ENCODE data around the gene GALNT14.

GALNT14 gene

GRCh38 chr2:30984148-30984547 lies 154.1 kb downstream of the GALNT14 start:
- Histone ChIP-seq H3K4me1 (ENCODE audit: insufficient read depth, poor library complexity, severe bottlenecking) (peaks cover 7% of the 10 kb centered on the region), H3K36me3 (ENCODE audit: low read depth) (no peaks in the 10 kb centered on the region), H3K4me3 (ENCODE audit: severe bottlenecking) (no peak overlapping the region), H3K27ac (ENCODE audit: poor library complexity, severe bottlenecking) (no peak overlapping the region), H3K9me3 (ENCODE audit: severe bottlenecking) (no peaks in the 10 kb centered on the region), H3K27me3 (ENCODE audit: insufficient read depth, poor library complexity, severe bottlenecking) (no peaks in the 10 kb centered on the region)
- DNase-seq (ENCODE audit: low spot score) (no peak), ATAC-seq (ENCODE audit: low read depth) (no peak)
- TF ChIP-seq, protein P1, sequence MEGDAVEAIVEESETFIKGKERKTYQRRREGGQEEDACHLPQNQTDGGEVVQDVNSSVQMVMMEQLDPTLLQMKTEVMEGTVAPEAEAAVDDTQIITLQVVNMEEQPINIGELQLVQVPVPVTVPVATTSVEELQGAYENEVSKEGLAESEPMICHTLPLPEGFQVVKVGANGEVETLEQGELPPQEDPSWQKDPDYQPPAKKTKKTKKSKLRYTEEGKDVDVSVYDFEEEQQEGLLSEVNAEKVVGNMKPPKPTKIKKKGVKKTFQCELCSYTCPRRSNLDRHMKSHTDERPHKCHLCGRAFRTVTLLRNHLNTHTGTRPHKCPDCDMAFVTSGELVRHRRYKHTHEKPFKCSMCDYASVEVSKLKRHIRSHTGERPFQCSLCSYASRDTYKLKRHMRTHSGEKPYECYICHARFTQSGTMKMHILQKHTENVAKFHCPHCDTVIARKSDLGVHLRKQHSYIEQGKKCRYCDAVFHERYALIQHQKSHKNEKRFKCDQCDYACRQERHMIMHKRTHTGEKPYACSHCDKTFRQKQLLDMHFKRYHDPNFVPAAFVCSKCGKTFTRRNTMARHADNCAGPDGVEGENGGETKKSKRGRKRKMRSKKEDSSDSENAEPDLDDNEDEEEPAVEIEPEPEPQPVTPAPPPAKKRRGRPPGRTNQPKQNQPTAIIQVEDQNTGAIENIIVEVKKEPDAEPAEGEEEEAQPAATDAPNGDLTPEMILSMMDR (IDR thresholded peaks at IDR 0.05; ENCODE audit: poor library complexity, severe bottlenecking), result no peak

GRCh38 chr2:30981510-30981909 lies 156.7 kb downstream of the GALNT14 start:
- Histone ChIP-seq H3K27me3 (ENCODE audit: insufficient read depth, poor library complexity, severe bottlenecking) (no peaks in the 10 kb centered on the region), H3K36me3 (ENCODE audit: low read depth) (no peaks in the 10 kb centered on the region), H3K4me3 (ENCODE audit: severe bottlenecking) (no peak overlapping the region), H3K4me1 (ENCODE audit: insufficient read depth, poor library complexity, severe bottlenecking) (peaks cover 7% of the 10 kb centered on the region), H3K27ac (ENCODE audit: poor library complexity, severe bottlenecking) (no peak overlapping the region), H3K9me3 (ENCODE audit: severe bottlenecking) (no peaks in the 10 kb centered on the region)
- ATAC-seq (ENCODE audit: low read depth), result no peak
- TF ChIP-seq, protein P1 (IDR thresholded peaks at IDR 0.05; ENCODE audit: poor library complexity, severe bottlenecking), result no peak
- no peak for DNase-seq (ENCODE audit: low spot score)

- Histone ChIP-seq H3K27ac (ENCODE audit: poor library complexity, severe bottlenecking) (no peak overlapping the region), H3K27me3 (ENCODE audit: insufficient read depth, poor library complexity, severe bottlenecking) (no peaks in the 10 kb centered on the region), H3K9me3 (ENCODE audit: severe bottlenecking) (no peaks in the 10 kb centered on the region), H3K4me1 (ENCODE audit: insufficient read depth, poor library complexity, severe bottlenecking) (peaks cover 7% of the 10 kb centered on the region), H3K4me3 (ENCODE audit: severe bottlenecking) (no peak overlapping the region), H3K36me3 (ENCODE audit: low read depth) (no peaks in the 10 kb centered on the region)
- DNase-seq (ENCODE audit: low spot score) (no peak), ATAC-seq (ENCODE audit: low read depth) (no peak)
- TF ChIP-seq, protein P1 (IDR thresholded peaks at IDR 0.05; ENCODE audit: poor library complexity, severe bottlenecking), result no peak
These were observed 157.1 kb downstream of the GALNT14 start for GRCh38 chr2:30981096-30981495.

GRCh38 chr2:30979822-30980245 lies 158.4 kb downstream of the GALNT14 start:
- no peaks in the 10 kb centered on the region for H3K36me3 ChIP-seq (ENCODE audit: low read depth)
- DNase-seq (ENCODE audit: low spot score) (peak; percentile 91), ATAC-seq (ENCODE audit: low read depth) (peak; percentile 100)
- TF ChIP-seq, protein P1 (IDR thresholded peaks at IDR 0.05; ENCODE audit: poor library complexity, severe bottlenecking), result peak; percentile 62
- H3K27ac ChIP-seq (ENCODE audit: poor library complexity, severe bottlenecking), result peak overlapping the region; percentile 53
- H3K9me3 ChIP-seq (ENCODE audit: severe bottlenecking), result no peaks in the 10 kb centered on the region
- H3K4me1 ChIP-seq (ENCODE audit: insufficient read depth, poor library complexity, severe bottlenecking), result peaks cover 7% of the 10 kb centered on the region
- H3K27me3 ChIP-seq (ENCODE audit: insufficient read depth, poor library complexity, severe bottlenecking), result no peaks in the 10 kb centered on the region
- no peak overlapping the region for H3K4me3 ChIP-seq (ENCODE audit: severe bottlenecking)

DNA sequence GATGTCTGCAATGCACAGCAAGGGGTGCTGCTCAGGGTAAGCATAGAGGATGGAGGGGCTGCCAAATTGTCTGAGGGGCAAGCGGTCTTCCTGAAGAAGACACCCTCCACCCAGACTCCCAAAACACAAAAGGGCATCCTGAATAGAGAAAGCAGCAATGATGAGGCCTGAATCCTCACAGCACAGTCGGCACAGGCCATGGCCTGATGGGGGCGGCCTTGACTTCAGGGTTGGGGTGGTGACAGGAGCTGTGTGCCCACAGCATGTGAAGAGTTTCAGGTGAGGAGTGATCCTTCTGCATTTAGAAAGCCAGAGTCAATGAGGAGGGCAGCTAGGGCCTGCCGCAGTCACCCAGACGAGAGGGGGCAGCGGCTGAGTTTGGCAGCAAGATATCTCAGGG lies 159.4 kb downstream of the GALNT14 start:
- DNase-seq (ENCODE audit: low spot score) (no peak), ATAC-seq (ENCODE audit: low read depth) (no peak)
- H3K9me3 ChIP-seq (ENCODE audit: severe bottlenecking), result no peaks in the 10 kb centered on the region
- no peak overlapping the region for H3K27ac ChIP-seq (ENCODE audit: poor library complexity, severe bottlenecking)
- no peaks in the 10 kb centered on the region for H3K27me3 ChIP-seq (ENCODE audit: insufficient read depth, poor library complexity, severe bottlenecking)
- H3K4me3 ChIP-seq (ENCODE audit: severe bottlenecking), result no peak overlapping the region
- H3K4me1 ChIP-seq (ENCODE audit: insufficient read depth, poor library complexity, severe bottlenecking), result peaks cover 7% of the 10 kb centered on the region
- no peaks in the 10 kb centered on the region for H3K36me3 ChIP-seq (ENCODE audit: low read depth)
- TF ChIP-seq, protein P1 (IDR thresholded peaks at IDR 0.05; ENCODE audit: poor library complexity, severe bottlenecking), result no peak

Measured in RWPE2 (cell line).